GM18868 (cell line): Measurements from ENCODE around the gene SH2D7.

ENCODE experiments used
- ATAC-seq: cut with Tn5 transposase; IDR thresholded peaks from one replicate; pipeline ENCODE4 v1.9.1; 2021; ENCODE audit warnings: mild to moderate bottlenecking, moderate library complexity; ENCODE audit not compliant: unreplicated experiment

The SH2D7 gene

DNA sequence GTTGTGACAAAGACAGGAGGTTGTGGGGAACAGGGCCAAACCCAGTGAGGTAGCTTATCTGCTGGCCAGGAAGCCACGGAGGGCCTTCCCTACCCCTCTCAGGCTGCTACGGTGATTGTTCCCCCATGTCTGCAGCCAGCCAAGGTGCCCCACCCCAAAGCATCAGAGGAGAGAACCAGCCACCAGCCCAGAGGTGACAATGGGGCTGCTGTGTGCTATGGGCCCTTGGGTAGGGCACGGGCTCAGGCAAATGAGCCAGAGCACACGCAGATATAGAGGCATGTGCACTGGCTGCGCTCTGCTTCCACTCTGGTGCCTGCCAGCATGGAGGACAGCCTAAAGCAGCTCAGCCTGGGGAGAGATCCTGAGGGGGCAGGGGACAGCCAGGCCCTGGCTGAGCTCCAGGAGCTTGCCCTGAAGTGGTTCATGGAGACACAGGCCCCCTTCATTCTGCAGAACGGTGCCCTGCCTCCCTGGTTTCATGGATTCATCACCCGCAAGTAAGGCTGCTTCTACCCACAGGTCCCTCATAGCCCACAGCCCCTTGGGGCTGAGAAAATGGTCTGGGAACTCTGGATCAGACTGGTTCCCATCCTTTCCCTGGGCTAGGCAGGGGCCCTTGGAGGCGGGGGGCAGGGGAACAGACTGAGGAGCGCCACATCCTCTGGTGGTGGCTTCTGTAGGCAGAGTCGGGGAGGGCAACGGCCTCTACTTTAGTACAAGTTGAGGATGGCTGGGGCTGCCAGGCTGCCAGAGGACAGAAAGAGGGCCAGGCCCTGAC, at the start of gene SH2D7:
Gene SH2D7, plus strand, starts transcription at position 301 of the 781 bp plus-strand sequence. Its CDS starts 24 bp downstream, at position 325.
- no peak for ATAC-seq

DNA sequence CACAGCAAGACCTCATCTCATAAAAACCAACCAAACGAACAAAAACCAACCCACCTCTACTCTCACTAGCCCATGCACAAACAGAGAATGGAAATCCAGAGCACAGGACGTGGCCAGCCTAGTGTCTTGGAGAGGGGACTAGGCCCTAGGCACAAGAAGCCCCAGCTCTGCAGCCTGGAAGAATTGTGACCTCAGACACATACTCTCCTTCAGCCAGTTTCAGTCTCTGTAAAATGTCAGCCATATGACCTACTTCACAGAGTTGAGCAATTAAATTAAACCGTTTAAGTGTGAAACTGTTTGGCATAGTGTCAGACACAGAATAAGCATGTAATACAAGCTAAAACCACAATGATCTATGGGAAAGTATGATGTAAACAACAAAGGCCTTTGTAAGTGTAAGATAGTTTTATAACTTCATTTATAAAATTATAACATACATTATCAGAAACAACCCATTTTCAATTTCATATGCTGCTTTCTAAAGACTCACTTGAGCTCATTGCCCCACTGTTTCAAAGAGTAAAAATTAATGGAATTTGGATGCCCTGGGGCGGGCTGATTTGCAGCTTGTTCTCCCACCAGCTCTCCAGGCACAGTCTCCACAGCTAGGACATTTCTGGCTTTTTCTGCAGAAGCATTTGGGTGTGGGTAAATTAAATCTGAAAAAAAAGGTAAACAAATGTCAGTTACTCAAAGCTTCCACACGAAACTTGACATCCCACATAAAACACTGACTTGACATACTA, 47.8 kb upstream of the SH2D7 start:
- ATAC-seq, result no peak

DNA sequence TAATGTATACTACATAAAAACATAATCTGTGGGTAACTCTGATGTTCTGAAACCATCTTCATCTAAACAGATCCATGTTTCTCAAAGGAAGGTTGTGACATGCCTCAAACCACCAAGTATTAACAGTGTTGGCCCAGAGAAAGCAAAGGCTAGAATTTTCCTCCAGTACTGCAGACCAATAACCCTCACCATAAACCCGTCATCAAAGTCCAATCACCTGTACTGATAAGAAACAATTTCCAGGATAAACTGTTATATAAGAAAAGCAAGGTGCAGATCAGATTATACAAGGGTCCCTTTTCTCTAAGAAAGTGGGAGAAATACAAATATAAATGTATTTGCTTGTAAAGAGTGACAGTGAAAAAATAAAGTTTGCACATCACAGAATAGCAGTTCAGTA, 47.2 kb upstream of the SH2D7 start:
- ATAC-seq, result no peak

DNA sequence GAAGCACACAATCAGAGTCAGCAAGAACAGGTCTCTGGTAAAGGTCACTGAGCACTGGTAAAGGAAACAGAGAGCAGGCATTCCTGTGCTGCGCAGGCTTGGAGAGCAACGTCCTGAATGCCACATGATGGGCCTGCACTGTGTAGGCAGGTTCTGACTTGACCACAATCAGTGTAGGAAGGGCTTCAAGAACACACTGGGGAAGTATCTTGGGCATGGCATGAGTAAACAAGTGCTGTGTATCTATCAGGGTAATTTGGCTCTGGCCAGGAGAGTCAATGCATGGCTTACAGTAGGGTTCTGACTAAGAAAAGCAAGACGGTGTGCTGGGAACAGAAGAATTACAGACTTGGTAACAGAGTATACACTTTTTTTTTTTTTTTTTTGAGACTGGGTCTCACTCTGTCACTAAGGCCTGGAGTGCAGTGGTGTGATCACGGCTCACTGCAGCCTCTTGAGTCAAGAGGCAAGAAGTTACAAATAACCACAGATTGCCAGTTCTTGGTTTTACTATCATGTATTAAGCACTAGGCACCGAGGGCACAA, 45.5 kb upstream of the SH2D7 start:
- peak; percentile 44 for ATAC-seq

- no peak for ATAC-seq
Measured at GRCh38 chr15:78047761-78048627, 44.4 kb upstream of the SH2D7 start.

- no peak for ATAC-seq
Measured at GRCh38 chr15:78048628-78048920, 43.8 kb upstream of the SH2D7 start.

DNA sequence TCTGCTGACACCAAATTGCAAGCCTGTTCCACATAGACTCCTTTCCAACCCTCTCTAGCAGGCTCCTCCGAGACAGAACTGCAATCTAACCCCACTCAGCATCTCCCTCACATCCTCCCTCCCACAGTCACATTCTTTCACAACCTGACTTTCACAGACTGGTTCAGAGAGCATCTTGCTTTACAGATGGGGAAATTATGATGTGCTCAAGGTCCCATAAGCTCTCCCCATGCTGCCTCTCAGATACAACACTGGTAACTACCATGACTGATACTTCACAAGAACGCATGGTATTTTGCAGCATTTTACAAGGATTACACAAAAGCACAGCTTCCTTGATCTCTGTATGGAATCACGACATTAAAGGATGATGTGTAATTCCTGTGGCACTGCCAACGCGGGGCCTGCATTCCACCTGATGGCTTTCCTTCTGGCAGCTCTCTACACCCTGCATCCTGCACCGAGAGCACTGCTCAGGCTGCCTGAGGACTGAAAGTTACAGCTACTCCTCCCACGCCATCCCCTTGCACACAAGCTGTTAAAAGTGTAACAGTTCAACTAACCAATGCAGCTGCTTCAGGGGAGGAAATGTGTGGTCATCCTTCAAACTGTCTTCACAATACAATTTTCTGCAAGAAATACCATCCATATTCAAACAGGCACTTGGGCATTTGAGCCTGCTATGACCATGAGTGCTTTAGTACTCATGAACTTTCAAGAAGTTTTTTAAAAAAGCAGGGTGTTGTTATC, 42.5 kb upstream of the SH2D7 start:
- ATAC-seq, result peak; percentile 69

GRCh38 chr15:78050441-78050809, 41.9 kb upstream of the SH2D7 start:
- peak; percentile 16 for ATAC-seq

DNA sequence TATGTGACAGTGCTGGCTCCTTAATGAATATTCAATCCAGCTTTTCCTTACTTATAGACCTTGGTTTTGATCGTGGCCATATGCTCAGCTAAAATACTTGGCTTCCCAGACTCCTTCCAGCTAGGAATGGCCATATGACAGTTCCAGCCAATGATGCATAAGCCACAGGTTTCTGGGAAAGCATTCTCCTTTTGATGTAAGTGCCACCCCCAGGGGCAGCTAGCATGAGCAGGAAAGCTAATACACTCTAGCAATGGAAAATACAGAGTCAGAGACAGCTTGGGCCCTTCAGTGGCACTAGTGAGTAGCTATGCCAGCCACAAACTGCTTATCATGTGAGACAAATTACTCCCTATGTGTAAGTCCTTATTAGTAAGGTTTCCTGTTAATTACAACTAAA, 41.5 kb upstream of the SH2D7 start:
- no peak for ATAC-seq

- no peak for ATAC-seq
Measured at GRCh38 chr15:78051596-78051995, 40.8 kb upstream of the SH2D7 start.

DNA sequence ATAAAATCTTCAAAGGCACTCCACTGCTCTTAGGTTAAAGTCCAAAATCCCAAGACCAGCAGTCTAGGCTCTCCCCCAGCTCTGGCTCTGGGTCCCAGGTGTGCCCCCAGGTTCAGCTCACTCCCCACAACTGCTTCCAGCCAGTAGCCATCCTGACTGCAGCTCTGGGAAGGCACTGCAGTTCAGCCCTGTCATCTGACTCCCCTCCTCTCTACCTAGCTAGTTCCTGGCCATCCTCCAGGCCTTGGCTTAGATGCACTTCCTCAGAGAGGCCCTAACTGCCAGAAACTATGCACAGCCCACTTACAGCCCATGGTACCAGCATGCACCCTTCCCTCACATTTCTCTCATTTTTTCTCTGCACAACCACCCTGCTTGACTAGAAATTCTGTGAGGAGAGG, 40.4 kb upstream of the SH2D7 start:
- no peak for ATAC-seq

GRCh38 chr15:78052545-78052944, 39.8 kb upstream of the SH2D7 start:
- ATAC-seq, result no peak

DNA sequence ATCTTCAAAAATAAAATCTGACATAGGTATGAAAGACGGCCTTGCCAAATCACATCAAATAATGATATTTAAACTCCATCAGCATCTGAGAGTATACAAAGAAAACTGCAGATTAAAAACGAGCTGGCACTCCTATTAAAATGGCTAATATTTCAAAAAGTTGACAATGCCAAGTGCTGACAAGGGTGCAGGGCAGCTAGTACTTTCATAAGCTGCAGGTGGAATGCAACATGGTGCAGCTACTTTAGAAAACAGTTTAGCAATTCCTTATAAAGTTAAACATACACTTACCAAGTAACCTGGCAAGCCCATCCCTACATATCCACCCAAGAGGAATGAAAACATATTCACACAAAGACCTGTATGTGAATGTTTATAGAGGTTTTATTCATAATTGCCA, 37.8 kb upstream of the SH2D7 start:
- no peak for ATAC-seq

- ATAC-seq, result no peak
Measured at GRCh38 chr15:78054966-78055365, 37.4 kb upstream of the SH2D7 start.

DNA sequence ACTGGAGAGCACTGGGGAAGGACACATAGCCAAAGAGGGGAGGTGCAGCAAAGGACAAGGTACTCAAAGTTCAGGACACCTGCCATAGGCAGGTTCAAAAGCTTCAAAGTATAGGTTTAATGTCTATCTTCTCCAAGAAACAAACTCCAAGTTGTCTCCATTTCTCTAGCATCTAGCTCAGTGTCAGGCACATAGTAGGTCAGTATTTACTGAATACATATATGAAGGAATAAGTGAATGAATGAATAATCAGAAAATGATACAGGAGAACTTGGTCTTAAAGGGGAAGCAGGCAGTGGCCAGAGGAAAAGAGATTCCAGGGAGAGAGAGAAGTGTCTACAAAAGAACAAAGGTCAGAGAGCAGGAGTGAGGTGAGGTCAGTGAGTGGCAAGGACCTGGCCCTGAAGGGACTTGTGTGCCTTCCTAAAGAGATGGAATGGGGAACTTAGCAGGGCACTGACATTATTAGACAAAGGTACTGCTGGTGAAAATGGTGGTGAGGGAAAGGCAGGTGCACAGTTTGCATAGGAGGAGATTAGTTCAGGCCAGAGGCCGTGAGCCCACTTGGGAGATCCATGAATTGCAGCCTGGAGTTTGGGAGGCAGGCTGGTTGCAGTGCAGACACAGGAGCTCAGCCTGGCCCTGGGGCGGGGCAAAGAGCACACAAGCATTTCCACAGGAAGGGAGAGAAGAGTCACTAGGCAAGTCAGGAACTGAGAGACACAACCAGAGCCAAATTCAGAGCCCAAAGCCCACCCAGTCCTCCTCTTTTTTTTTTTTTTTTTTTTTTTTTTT, 36.2 kb upstream of the SH2D7 start:
- ATAC-seq, result no peak

DNA sequence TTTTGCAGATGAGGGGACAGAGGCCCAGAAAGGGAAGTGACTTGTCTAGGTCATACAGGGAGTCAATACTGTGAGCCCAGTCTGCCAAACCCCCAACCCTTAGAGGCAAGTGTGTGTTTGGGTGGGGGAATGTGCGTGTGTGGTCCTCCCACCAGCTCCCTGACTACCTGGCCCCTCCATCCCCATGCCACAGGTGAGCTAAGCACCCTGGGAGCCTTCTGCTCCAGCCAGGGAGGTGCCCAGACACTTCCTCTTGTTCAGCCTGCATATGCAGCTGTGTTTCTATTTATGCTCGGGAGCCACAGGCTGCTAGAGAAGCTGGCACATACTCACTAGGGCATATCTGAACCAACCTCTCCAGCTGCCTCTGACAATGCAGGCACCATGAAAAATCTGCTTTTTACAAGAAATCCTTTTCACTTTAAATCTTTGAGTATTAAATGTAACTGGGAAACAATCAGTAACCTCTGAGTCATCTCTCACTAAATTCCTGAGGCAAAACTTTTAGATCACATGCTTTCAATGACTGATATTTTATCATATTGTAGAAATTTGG, 35.6 kb upstream of the SH2D7 start:
- ATAC-seq, result peak; percentile 34

DNA sequence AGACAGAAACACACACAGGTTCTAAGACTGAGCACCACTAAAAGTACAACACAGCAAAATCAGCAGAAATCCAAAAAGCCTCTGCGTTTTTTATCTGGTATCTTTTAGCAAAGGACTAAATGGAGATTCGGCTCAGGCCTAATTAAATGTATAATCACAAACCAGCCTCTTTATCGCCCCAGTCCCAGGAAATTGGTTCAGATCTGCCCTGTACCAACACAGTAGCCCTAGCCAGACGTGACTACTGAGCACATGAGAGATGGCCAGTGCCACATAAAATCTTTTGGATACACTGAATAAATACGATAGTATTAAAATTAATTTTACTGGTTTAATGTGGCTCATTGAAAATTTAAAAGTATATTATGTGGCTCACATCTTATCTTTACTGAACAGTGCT, 34.6 kb upstream of the SH2D7 start:
- no peak for ATAC-seq

- ATAC-seq, result no peak
Measured at GRCh38 chr15:78058401-78058935, 33.9 kb upstream of the SH2D7 start.

DNA sequence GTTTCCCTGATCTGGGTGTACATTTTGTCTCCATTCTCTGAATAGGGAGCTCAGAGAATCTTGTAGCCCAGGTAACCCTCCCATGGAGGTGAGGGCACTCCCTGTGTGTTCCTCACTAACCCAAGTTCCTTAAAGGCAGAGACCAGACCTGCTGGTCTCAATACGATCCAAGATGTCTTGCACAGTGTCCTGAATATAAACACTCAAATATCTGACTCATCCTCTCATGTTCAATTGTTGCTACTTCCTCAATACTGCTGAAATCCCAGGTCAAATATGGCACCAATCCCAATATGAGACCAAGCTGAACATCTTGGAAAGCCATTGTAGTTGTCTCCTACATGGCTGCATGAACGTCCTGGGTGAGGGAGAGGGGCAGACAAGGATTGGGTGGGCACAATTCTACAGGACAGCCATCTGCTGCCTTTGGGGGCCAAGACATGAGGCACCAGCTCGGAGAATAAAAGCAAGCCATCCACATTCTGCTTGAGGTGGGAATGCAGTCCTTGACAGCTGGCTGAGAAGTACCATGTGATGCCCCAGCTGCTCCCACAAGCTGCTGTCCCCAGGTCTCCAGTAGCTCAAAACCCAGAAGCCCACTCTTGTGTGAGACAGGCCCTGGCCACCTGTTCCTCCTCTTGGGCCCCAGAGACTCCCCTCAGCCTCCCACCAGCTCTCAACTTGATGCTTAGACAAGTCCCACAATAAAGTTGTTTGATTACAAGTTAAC, 33.1 kb upstream of the SH2D7 start:
- ATAC-seq, result no peak
